Measurements from ENCODE around the gene PLRG1. TPM values are rescaled to one million over a fixed set of nuclear protein-coding genes. Genes with fewer than 3 reads are reported as not detected.
"Not testable (repeated sequence)": the region's sequence is repeated elsewhere in the genome, so short reads cannot be mapped to it uniquely, and the experiment has no call there.

The PLRG1 gene
- total RNA-seq = 10 to 100 TPM; 36.0 to 59.5 (median 44.8) TPM

GRCh38 chr4:154549894-154550790, at the start of gene PLRG1:
TSS of gene PLRG1 (minus strand) at chr4:154550400. CDS start at chr4:154550308, 92 bp downstream.
- peak; percentile 97 for DNase-seq (ENCODE audit: low spot score in 2 of 2)
- Histone ChIP-seq H3K27me3 (no peaks in the 10 kb centered on the region), H3K27ac (peak within 1 kb of the TSS; percentile 58), H3K9me3 (no peaks in the 10 kb centered on the region), H3K4me3 (peak within 1 kb of the TSS; percentile 67), H3K4me1 (peaks cover 24% of the 10 kb centered on the region), H3K36me3 (peaks cover 21% of the 10 kb centered on the region)
- peak in 1 of 3 donors; percentile 43 for TF ChIP-seq POLR2AphosphoS5 (IDR thresholded peaks at IDR 0.05)
- peak in 1 of 2 donors; percentile 33 for TF ChIP-seq CTCF (IDR thresholded peaks at IDR 0.05)
- TF ChIP-seq EP300 (IDR thresholded peaks at IDR 0.05) = no peak
- peak in 1 of 2 donors; percentile 71 for TF ChIP-seq POLR2A (IDR thresholded peaks at IDR 0.05)
- WGBS = under 1% methylated on average over 29 of the region's 51 CpGs

- WGBS = 83% methylated on average over 7 of the region's 7 CpGs
- no peak for TF ChIP-seq POLR2A (IDR thresholded peaks at IDR 0.05)
- no peak for TF ChIP-seq POLR2AphosphoS5 (IDR thresholded peaks at IDR 0.05)
- no peak for TF ChIP-seq EP300 (IDR thresholded peaks at IDR 0.05)
- no peak for TF ChIP-seq CTCF (IDR thresholded peaks at IDR 0.05)
- Histone ChIP-seq H3K36me3 (no peaks in the 10 kb centered on the region), H3K9me3 (no peaks in the 10 kb centered on the region), H3K4me3 (no peak overlapping the region), H3K27me3 (no peaks in the 10 kb centered on the region), H3K4me1 (no peaks in the 10 kb centered on the region), H3K27ac (no peak overlapping the region)
- no peak for DNase-seq (ENCODE audit: low spot score in 2 of 2)
These were observed 47.9 kb upstream of the PLRG1 start for GRCh38 chr4:154597798-154598774.

- H3K27ac ChIP-seq = not testable (repeated sequence)
These were observed 47.1 kb upstream of the PLRG1 start for GRCh38 chr4:154597281-154597680.

GRCh38 chr4:154595807-154596206, 45.6 kb upstream of the PLRG1 start:
- H3K9me3 ChIP-seq = no peaks in the 10 kb centered on the region
- H3K27me3 ChIP-seq = no peaks in the 10 kb centered on the region
- no peak overlapping the region for H3K27ac ChIP-seq
- no peaks in the 10 kb centered on the region for H3K4me1 ChIP-seq
- no peak for DNase-seq (ENCODE audit: low spot score in 2 of 2)
- no peaks in the 10 kb centered on the region for H3K36me3 ChIP-seq
- no peak overlapping the region for H3K4me3 ChIP-seq
- TF ChIP-seq CTCF (IDR thresholded peaks at IDR 0.05) (no peak), POLR2AphosphoS5 (IDR thresholded peaks at IDR 0.05) (no peak), POLR2A (IDR thresholded peaks at IDR 0.05) (no peak), EP300 (IDR thresholded peaks at IDR 0.05) (no peak)

More at GRCh38 chr4:154597281-154597680, 47.1 kb upstream of the PLRG1 start:
- H3K27me3 ChIP-seq; H3K9me3 ChIP-seq; DNase-seq (ENCODE audit: low spot score in 2 of 2); H3K4me3 ChIP-seq; H3K4me1 ChIP-seq; H3K36me3 ChIP-seq: not testable (repeated sequence)
- WGBS = 91% methylated on average over 11 of the region's 11 CpGs

- not testable (repeated sequence) for H3K9me3 ChIP-seq; H3K27me3 ChIP-seq; DNase-seq (ENCODE audit: low spot score in 2 of 2); H3K4me1 ChIP-seq; H3K36me3 ChIP-seq; H3K27ac ChIP-seq; H3K4me3 ChIP-seq
- 86% methylated on average over 3 of the region's 3 CpGs for WGBS
These were observed 44.1 kb upstream of the PLRG1 start for GRCh38 chr4:154594343-154594742.

- Histone ChIP-seq H3K36me3 (no peaks in the 10 kb centered on the region), H3K27ac (no peak overlapping the region), H3K4me1 (no peaks in the 10 kb centered on the region), H3K9me3 (no peaks in the 10 kb centered on the region), H3K4me3 (no peak overlapping the region), H3K27me3 (peaks cover 10% of the 10 kb centered on the region)
- DNase-seq (ENCODE audit: low spot score in 2 of 2) = no peak
- no peak for TF ChIP-seq EP300 (IDR thresholded peaks at IDR 0.05)
- no peak for TF ChIP-seq POLR2AphosphoS5 (IDR thresholded peaks at IDR 0.05)
- TF ChIP-seq CTCF (IDR thresholded peaks at IDR 0.05) = no peak
- no peak for TF ChIP-seq POLR2A (IDR thresholded peaks at IDR 0.05)
- WGBS = 41% methylated on average over 2 of the region's 2 CpGs
These were observed 43.7 kb upstream of the PLRG1 start for GRCh38 chr4:154593868-154594267.
